OCI-LY7 (cell line): ENCODE results near the gene NKX6-2.

Source experiments
- EZH2phosphoT487 ChIP-seq: fragments of 200-600 bp; sonication (generic); IDR thresholded peaks from 2 replicates; pipeline ENCODE4 v1.6.1; 2018; ENCODE audit warnings: low read depth, borderline replicate concordance, mild to moderate bottlenecking, mixed run types, antibody characterized with exemption, low read length, moderate library complexity, mixed read lengths
- TF ChIP-seq, protein P1 (sequence below): fragments of 200-600 bp; sonication (generic); conservative IDR thresholded peaks from 2 replicates; pipeline ENCODE4 v1.5.1; 2014; ENCODE audit warnings: mild to moderate bottlenecking, antibody characterized with exemption, low read length, moderate library complexity, mixed read lengths

GRCh38 chr10:132783940-132784865, 1.7 kb downstream of the NKX6-2 start:
- TF ChIP-seq, protein P1, sequence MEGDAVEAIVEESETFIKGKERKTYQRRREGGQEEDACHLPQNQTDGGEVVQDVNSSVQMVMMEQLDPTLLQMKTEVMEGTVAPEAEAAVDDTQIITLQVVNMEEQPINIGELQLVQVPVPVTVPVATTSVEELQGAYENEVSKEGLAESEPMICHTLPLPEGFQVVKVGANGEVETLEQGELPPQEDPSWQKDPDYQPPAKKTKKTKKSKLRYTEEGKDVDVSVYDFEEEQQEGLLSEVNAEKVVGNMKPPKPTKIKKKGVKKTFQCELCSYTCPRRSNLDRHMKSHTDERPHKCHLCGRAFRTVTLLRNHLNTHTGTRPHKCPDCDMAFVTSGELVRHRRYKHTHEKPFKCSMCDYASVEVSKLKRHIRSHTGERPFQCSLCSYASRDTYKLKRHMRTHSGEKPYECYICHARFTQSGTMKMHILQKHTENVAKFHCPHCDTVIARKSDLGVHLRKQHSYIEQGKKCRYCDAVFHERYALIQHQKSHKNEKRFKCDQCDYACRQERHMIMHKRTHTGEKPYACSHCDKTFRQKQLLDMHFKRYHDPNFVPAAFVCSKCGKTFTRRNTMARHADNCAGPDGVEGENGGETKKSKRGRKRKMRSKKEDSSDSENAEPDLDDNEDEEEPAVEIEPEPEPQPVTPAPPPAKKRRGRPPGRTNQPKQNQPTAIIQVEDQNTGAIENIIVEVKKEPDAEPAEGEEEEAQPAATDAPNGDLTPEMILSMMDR = no peak
- TF ChIP-seq EZH2phosphoT487 = no peak
